ENCODE measurements around the gene HARS1. TPM values are rescaled to one million over a fixed set of nuclear protein-coding genes. Genes with fewer than 3 reads are reported as not detected.
A peak's percentile ranks its signal among the peaks of the same experiment; 100 is the strongest.

Gene HARS1
- total RNA-seq, 1 donor from 2014 or later: 45.7 TPM

DNA sequence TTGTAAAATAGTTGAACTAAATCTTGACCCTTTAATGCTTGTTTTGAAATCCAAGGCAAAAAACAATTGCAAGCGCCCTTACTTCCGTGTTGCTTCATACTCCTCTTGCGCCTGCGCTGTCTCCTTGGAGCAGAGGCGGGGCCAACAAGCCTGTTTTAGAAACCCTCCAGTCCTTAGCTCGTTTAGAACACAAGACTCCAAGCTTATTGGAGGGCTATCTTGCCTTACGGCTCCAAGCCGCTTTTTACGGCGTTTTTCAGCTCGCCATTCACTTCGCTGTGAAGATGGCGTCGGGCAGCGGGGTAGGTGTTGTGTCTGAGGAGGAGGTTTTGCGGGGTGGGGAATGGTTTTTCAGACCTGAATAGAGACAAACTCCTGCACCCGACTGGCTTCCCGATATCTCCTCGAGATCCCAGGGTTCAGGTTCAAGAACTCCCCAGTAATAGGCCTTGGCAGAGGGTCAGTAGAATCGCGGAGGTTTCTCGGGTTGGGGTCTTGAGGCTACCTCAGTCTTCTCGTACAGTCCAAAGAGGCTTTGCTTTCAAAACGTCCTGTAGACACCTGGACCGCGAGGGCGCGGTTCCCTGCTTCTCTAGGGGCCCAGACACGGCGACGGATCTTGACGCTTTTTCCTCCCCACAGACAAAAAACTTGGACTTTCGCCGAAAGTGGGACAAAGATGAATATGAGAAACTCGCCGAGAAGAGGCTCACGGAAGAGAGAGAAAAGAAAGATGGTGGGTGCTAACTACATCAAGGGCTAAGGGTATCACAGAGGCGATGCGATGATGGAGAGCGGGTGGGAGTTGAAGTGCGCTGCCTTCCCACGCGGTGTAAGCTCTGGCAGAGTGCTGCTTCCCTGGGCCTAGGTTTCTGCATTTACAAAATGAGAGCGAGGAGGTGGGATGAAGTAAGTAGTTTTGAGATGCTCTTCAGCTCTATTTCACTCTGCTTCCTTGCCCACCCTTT lies 9.3 kb upstream of the HARS1 start, which contains the start of gene ZMAT2:
Gene ZMAT2 (plus strand): TSS at position 271 of the 968 bp plus-strand sequence. CDS start 14 bp downstream, at position 285.
- H3K36me3 ChIP-seq: peaks cover 16% of the 10 kb centered on the region
- peaks cover 20% of the 10 kb centered on the region for H3K79me2 ChIP-seq (ENCODE audit: low read depth)

DNA sequence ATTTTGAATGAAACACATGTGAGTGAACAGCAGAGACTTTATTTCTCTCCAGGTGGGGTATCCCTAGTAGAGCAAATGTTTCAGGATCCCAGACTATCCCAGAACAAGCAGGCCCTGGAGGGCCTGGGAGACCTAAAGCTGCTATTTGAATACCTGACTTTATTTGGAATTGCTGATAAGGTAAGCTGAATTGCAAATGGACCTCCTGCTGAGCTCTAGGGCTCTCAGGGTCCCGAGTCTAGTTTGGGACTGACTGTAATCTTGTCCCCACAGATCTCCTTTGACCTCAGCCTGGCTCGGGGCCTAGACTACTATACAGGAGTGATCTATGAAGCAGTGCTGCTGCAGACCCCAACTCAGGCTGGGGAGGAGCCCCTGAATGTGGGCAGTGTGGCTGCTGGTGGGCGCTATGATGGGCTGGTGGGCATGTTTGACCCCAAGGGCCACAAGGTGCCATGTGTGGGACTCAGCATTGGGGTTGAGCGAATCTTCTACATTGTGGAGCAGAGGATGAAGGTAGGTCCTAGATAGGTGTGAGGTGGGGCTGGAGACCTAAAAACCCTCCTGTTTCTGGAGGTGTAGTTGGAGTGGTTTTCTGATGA lies 5.8 kb upstream of the HARS1 start:
- no peaks in the 10 kb centered on the region for H3K27me3 ChIP-seq
- no peak overlapping the region for H3K9ac ChIP-seq
- no peaks in the 10 kb centered on the region for H3K4me1 ChIP-seq
- Mint-ChIP-seq H3K4me3 (no peak overlapping the region), H3K9me3 (no peaks in the 10 kb centered on the region), H3K36me3 (peaks cover 28% of the 10 kb centered on the region), H3K4me1 (peaks cover 23% of the 10 kb centered on the region), H3K27me3 (ENCODE audit: insufficient read depth, low read depth) (peaks cover 2% of the 10 kb centered on the region), H3K27ac (no peak overlapping the region)
- no peak overlapping the region for H3K4me2 ChIP-seq
- TF ChIP-seq EZH2 (IDR thresholded peaks at IDR 0.05) (no peak), CTCF (IDR thresholded peaks at IDR 0.05) (no peak), EZH2phosphoT487 (IDR thresholded peaks at IDR 0.05) (no peak)
- H3K36me3 ChIP-seq: peaks cover 3% of the 10 kb centered on the region
- no peak overlapping the region for H3K4me3 ChIP-seq
- no peak for DNase-seq (ENCODE audit: low spot score)
- peaks cover 11% of the 10 kb centered on the region for H3F3A ChIP-seq (ENCODE audit: low read depth)
- peaks cover 11% of the 10 kb centered on the region for H4K20me1 ChIP-seq (ENCODE audit: low read depth)
- H3K9me3 ChIP-seq (ENCODE audit: low read depth): no peaks in the 10 kb centered on the region
- peaks cover 32% of the 10 kb centered on the region for H3K79me2 ChIP-seq (ENCODE audit: low read depth)
- no peak overlapping the region for H2AFZ ChIP-seq (replicated peaks)
- no peak overlapping the region for H3K27ac ChIP-seq

More for the DNA sequence above, 9.3 kb upstream of the HARS1 start, which contains the start of gene ZMAT2:
- Mint-ChIP-seq H3K4me1 (peaks cover 18% of the 10 kb centered on the region), H3K9me3 (no peaks in the 10 kb centered on the region), H3K27ac (peak within 1 kb of the TSS; percentile 95), H3K36me3 (peaks cover 37% of the 10 kb centered on the region), H3K27me3 (ENCODE audit: insufficient read depth, low read depth) (peaks cover 2% of the 10 kb centered on the region), H3K4me3 (peak within 1 kb of the TSS; percentile 93)
- no peaks in the 10 kb centered on the region for H4K20me1 ChIP-seq (ENCODE audit: low read depth)
- DNase-seq (ENCODE audit: low spot score): peak; percentile 97
- H3K4me2 ChIP-seq: peak within 1 kb of the TSS; percentile 86
- peak within 1 kb of the TSS; percentile 92 for H3K4me3 ChIP-seq
- no peaks in the 10 kb centered on the region for H3K27me3 ChIP-seq
- H3K9me3 ChIP-seq (ENCODE audit: low read depth): no peaks in the 10 kb centered on the region
- no peak within 1 kb of the TSS for H3K27ac ChIP-seq
- TF ChIP-seq EZH2phosphoT487 (IDR thresholded peaks at IDR 0.05): no peak
- no peak for TF ChIP-seq EZH2 (IDR thresholded peaks at IDR 0.05)
- TF ChIP-seq CTCF (IDR thresholded peaks at IDR 0.05): no peak
- peaks cover 10% of the 10 kb centered on the region for H3F3A ChIP-seq (ENCODE audit: low read depth)
- no peaks in the 10 kb centered on the region for H3K4me1 ChIP-seq
- H3K9ac ChIP-seq: peak within 1 kb of the TSS; percentile 86
- H2AFZ ChIP-seq (replicated peaks): peak within 1 kb of the TSS; percentile 70

DNA sequence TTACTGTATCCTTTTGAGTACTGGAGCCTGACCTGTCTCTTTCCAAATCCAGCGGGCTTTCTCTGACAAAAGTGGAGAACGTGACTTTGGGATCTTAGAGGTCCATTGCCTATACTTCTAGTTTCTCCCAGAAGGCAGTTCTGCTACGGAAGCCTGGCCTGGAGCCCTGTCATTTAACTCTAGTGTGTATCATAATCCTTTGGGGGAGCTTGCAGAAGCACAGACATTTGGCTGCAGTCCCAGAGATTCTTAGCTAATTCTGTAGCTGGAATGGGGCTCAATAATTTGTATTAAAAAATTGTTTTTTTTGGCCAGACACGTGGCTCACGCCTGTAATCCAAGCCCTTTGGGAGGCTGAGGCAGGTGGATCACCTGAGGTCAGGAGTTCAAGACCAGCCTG lies 3.1 kb upstream of the HARS1 start:
- Histone ChIP-seq H3K79me2 (ENCODE audit: low read depth) (peaks cover 37% of the 10 kb centered on the region), H2AFZ (replicated peaks) (no peak overlapping the region), H3K9ac (no peak overlapping the region), H3K4me3 (no peak overlapping the region), H3K36me3 (no peaks in the 10 kb centered on the region), H3K9me3 (ENCODE audit: low read depth) (no peaks in the 10 kb centered on the region), H4K20me1 (ENCODE audit: low read depth) (peaks cover 11% of the 10 kb centered on the region), H3F3A (ENCODE audit: low read depth) (peaks cover 15% of the 10 kb centered on the region), H3K27ac (no peak overlapping the region), H3K4me1 (no peaks in the 10 kb centered on the region), H3K27me3 (no peaks in the 10 kb centered on the region), H3K4me2 (no peak overlapping the region)
- H3K36me3 Mint-ChIP-seq: peaks cover 25% of the 10 kb centered on the region
- H3K27me3 Mint-ChIP-seq (ENCODE audit: insufficient read depth, low read depth): no peaks in the 10 kb centered on the region
- H3K27ac Mint-ChIP-seq: no peak overlapping the region
- H3K4me1 Mint-ChIP-seq: peaks cover 17% of the 10 kb centered on the region
- DNase-seq (ENCODE audit: low spot score): no peak
- H3K4me3 Mint-ChIP-seq: no peak overlapping the region
- TF ChIP-seq EZH2phosphoT487 (IDR thresholded peaks at IDR 0.05) (no peak), CTCF (IDR thresholded peaks at IDR 0.05) (no peak), EZH2 (IDR thresholded peaks at IDR 0.05) (no peak)
- H3K9me3 Mint-ChIP-seq: no peaks in the 10 kb centered on the region

Data from neural progenitor cell (in vitro differentiated cells).